Left colon (tissue), 2 donors: ENCODE results near the gene DPH2. TPM values are rescaled to one million over a fixed set of nuclear protein-coding genes. Genes with fewer than 3 reads are reported as not detected.

Experiments
- ATAC-seq: fragments of 200-7000 bp; cut with Tn5 transposase; one replicate; pipeline ENCODE4 v1.9.1; 2020; ENCODE audit warnings: mild to moderate bottlenecking, moderate library complexity
- DNase-seq, 2 donors: peaks; one replicate each; pipeline ENCODE4 v3.0.0-alpha.2; 2020
- intact Hi-C, 2 donors: fragments of 100-400 bp; cut with DNase I in 1 of 2; cut with micrococcal nuclease in 1 of 2; formaldehyde crosslinking; loops; one replicate each; pipeline versions ENCODE4 v1.11.2 to v1.14.0; 2022; cut with DNase I, micrococcal nuclease
- total RNA-seq, 2 donors: library from RNA; stranded (reverse); fragmentation: NEBNext Ultra II Directional; extraction: Animal tissue kit (Norgen Biotek cat#: 25700); gene quantifications; one replicate each; pipeline ENCODE4 v1.2.1, GENCODE V29; 2021
- donor health status: DM: no; HTN: no; CAD: no.
- donor health status: DM: yes; HTN: yes; CAD: no.

The DPH2 gene
- total RNA-seq, 2 donors from 2014 or later: 17.8 to 24.7 TPM

- no peak for DNase-seq
- ATAC-seq: no peak
- intact Hi-C loops: no loop called here
Measured at GRCh38 chr1:44012941-44013609, 43.3 kb downstream of the DPH2 start.

GRCh38 chr1:44013949-44014348 is 44.1 kb downstream of the DPH2 start:
- no peak for DNase-seq
- intact Hi-C loops: no loop called here
- ATAC-seq: no peak

GRCh38 chr1:44014365-44015104 is 44.7 kb downstream of the DPH2 start:
- DNase-seq: peak in 1 of 2 donors; percentile 67
- peak; percentile 90 for ATAC-seq

GRCh38 chr1:44015206-44015605 is 45.4 kb downstream of the DPH2 start:
- ATAC-seq: peak; percentile 37
- intact Hi-C loops: no loop called here
- no peak for DNase-seq

More at GRCh38 chr1:44014365-44015104, 44.7 kb downstream of the DPH2 start:
- intact Hi-C loops: no loop called here

GRCh38 chr1:44016041-44016889 is 46.5 kb downstream of the DPH2 start:
- intact Hi-C loops: no loop called here
- ATAC-seq (no peak), DNase-seq (no peak)

GRCh38 chr1:44016890-44017400 is 47.1 kb downstream of the DPH2 start:
- intact Hi-C loops: no loop called here
- ATAC-seq (no peak), DNase-seq (no peak)

- intact Hi-C loops: no loop called here
- ATAC-seq: no peak
Measured at GRCh38 chr1:44019466-44019948, 49.7 kb downstream of the DPH2 start.

GRCh38 chr1:44020464-44020863 is 50.7 kb downstream of the DPH2 start:
- DNase-seq: no peak
- intact Hi-C loops: no loop called here
- no peak for ATAC-seq

More at GRCh38 chr1:44019466-44019948, 49.7 kb downstream of the DPH2 start:
- DNase-seq: no peak

- ATAC-seq (no peak), DNase-seq (no peak)
- intact Hi-C loops: no loop called here
Measured at GRCh38 chr1:44021156-44021555, 51.3 kb downstream of the DPH2 start.

- ATAC-seq: no peak
- no peak for DNase-seq
- intact Hi-C loops: no loop called here
Measured at GRCh38 chr1:44021581-44022321, 51.9 kb downstream of the DPH2 start.

Other genes with a start within 250 kb of the DPH2 start
- 10 to 100 TPM in 1 of 2 donors, 1 to 10 TPM in 1; 5.3 to 11.1 TPM for gene ARTN, start 36.2 kb upstream of the DPH2 start, total RNA-seq
- gene IPO13, start 23.1 kb upstream of the DPH2 start, total RNA-seq: 10 to 100 TPM; 19.2 to 27.4 TPM
- gene ATP6V0B, start 5.0 kb downstream of the DPH2 start, total RNA-seq: 100 to 1,000 TPM; 166 to 182 TPM
- 10 to 100 TPM; 22.7 to 28.6 TPM for gene B4GALT2, start 9.2 kb downstream of the DPH2 start, total RNA-seq
- gene CCDC24, start 21.6 kb downstream of the DPH2 start, total RNA-seq: 10 to 100 TPM; 22.4 to 22.6 TPM
- gene SLC6A9, start 61.5 kb downstream of the DPH2 start, total RNA-seq: 10 to 100 TPM; 35.3 to 42.3 TPM
- gene KLF17, start 148.8 kb downstream of the DPH2 start, total RNA-seq: under 1 TPM in 1 of 2 donors, not detected in 1; 0.11 TPM
- gene KLF18, start 171.6 kb downstream of the DPH2 start, total RNA-seq: not detected
- 10 to 100 TPM; 39.0 to 44.4 TPM for gene DMAP1, start 243.5 kb downstream of the DPH2 start, total RNA-seq